Gastrocnemius medialis (tissue), 4 donors: ENCODE data around the gene HUS1B.

Source experiments
- POLR2A ChIP-seq, 2 donors: fragments of 450-650 bp; IDR thresholded peaks; one replicate each; pipeline ENCODE4 v1.6.1; 2017; ENCODE audit warnings: antibody characterized with exemption in 2 of 2, mild to moderate bottlenecking in 2 of 2, moderate library complexity in 2 of 2
- TF ChIP-seq, protein P1 (sequence below), 5 experiments: fragments of 450-650 bp in 3 of 5; fragments of 200-600 bp in 2 of 5; sonication (generic) in 2 of 5; IDR thresholded peaks in 4 of 5; conservative IDR thresholded peaks in 1 of 5; 1 replicate in 4 of 5; 2 replicates in 1 of 5; pipeline ENCODE4 v1.5.1; 2016 to 2019; ENCODE audit warnings: antibody characterized with exemption in 5 of 5, mild to moderate bottlenecking in 3 of 5, moderate library complexity in 3 of 5

DNA sequence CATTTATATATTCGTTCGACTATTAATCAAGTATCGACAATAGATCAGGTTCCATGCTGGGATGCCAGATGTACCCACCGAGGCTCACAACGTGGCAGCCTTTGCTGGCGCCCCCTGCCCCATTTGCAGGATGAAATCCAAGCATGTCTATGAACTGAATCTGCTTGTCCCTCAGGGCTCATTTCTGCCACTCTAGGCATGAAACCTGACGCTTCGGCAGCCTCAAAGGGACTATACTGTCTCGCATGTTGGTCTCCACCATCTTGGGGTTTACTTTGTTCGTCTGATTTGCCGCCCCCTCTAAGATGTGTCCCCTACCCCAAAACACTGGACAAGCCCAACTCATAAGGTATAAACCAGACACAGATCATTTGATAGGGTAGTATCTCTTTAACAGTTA, 36.7 kb downstream of the HUS1B start:
- TF ChIP-seq, protein P1, sequence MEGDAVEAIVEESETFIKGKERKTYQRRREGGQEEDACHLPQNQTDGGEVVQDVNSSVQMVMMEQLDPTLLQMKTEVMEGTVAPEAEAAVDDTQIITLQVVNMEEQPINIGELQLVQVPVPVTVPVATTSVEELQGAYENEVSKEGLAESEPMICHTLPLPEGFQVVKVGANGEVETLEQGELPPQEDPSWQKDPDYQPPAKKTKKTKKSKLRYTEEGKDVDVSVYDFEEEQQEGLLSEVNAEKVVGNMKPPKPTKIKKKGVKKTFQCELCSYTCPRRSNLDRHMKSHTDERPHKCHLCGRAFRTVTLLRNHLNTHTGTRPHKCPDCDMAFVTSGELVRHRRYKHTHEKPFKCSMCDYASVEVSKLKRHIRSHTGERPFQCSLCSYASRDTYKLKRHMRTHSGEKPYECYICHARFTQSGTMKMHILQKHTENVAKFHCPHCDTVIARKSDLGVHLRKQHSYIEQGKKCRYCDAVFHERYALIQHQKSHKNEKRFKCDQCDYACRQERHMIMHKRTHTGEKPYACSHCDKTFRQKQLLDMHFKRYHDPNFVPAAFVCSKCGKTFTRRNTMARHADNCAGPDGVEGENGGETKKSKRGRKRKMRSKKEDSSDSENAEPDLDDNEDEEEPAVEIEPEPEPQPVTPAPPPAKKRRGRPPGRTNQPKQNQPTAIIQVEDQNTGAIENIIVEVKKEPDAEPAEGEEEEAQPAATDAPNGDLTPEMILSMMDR (IDR thresholded peaks at IDR 0.05 in 4 of 5, conservative IDR thresholded peaks at IDR 0.05 in 1 of 5): no peak
- no peak for TF ChIP-seq POLR2A (IDR thresholded peaks at IDR 0.05)
